SK-N-SH treated with all-trans-retinoic acid at 6 μM for 48 hours (cell line): Measurements from ENCODE around the gene C3orf22.

ENCODE experiments used
- ATAC-seq: fragments of 200-7000 bp; cut with Tn5 transposase; 3 replicates; pipeline ENCODE4 v1.9.1; 2020; ENCODE audit warnings: mild to moderate bottlenecking, moderate library complexity
- ARNTL ChIP-seq: fragments of 450-650 bp; formaldehyde crosslinking; IDR thresholded peaks from 2 replicates; pipeline ENCODE4 v1.5.0; 2020; ENCODE audit warnings: low read depth, mild to moderate bottlenecking, moderate library complexity, borderline replicate concordance
- BACH2 ChIP-seq: fragments of 250-450 bp; sonication (Bioruptor Pico); IDR thresholded peaks from 2 replicates; pipeline ENCODE4 v1.9.0; 2021; ENCODE audit warnings: mild to moderate bottlenecking, borderline replicate concordance
- CREB5 ChIP-seq: fragments of 250-450 bp; sonication (Bioruptor Pico); IDR thresholded peaks from 2 replicates; pipeline ENCODE4 v1.5.1; 2020; ENCODE audit warnings: low read depth, mild to moderate bottlenecking, moderate library complexity
- CSDC2 ChIP-seq: fragments of 250-450 bp; sonication (Bioruptor Pico); IDR thresholded peaks from 2 replicates; pipeline ENCODE4 v1.5.0; 2020; ENCODE audit warnings: mild to moderate bottlenecking, moderate library complexity
- CSRNP3 ChIP-seq: fragments of 250-450 bp; sonication (Bioruptor Pico); IDR thresholded peaks from 2 replicates; pipeline ENCODE4 v1.5.1; 2021; ENCODE audit warnings: mild to moderate bottlenecking, moderate library complexity
- ESRRG ChIP-seq: fragments of 250-450 bp; sonication (Bioruptor Pico); IDR thresholded peaks from 2 replicates; pipeline ENCODE4 v1.6.1; 2021; ENCODE audit warnings: mild to moderate bottlenecking
- ISL1 ChIP-seq: fragments of 250-450 bp; sonication (Bioruptor Pico); IDR thresholded peaks from 2 replicates; pipeline ENCODE4 v2.1.2; 2022; ENCODE audit warnings: mild to moderate bottlenecking, moderate library complexity
- PATZ1 ChIP-seq: fragments of 250-450 bp; sonication (Bioruptor Pico); IDR thresholded peaks from 2 replicates; pipeline ENCODE4 v1.8.0; 2020; ENCODE audit warnings: mild to moderate bottlenecking, moderate library complexity, borderline replicate concordance
- POU6F1 ChIP-seq: fragments of 250-450 bp; sonication (Bioruptor Pico); IDR thresholded peaks from 2 replicates; pipeline ENCODE4 v1.8.0; 2021; ENCODE audit warnings: low read depth, mild to moderate bottlenecking, moderate library complexity, borderline replicate concordance
- PPARA ChIP-seq: fragments of 250-450 bp; sonication (Bioruptor Pico); IDR thresholded peaks from 2 replicates; pipeline ENCODE4 v1.5.0; 2020; ENCODE audit warnings: mild to moderate bottlenecking, borderline replicate concordance
- RARB ChIP-seq: fragments of 250-450 bp; sonication (Bioruptor Pico); IDR thresholded peaks from 2 replicates; pipeline ENCODE4 v1.8.0; 2021; ENCODE audit warnings: mild to moderate bottlenecking, moderate library complexity
- SNAI2 ChIP-seq: fragments of 250-450 bp; sonication (Bioruptor Pico); IDR thresholded peaks from 2 replicates; pipeline ENCODE4 v1.5.0; 2020; ENCODE audit warnings: mild to moderate bottlenecking, moderate library complexity
- TCF4 ChIP-seq: fragments of 250-450 bp; sonication (Bioruptor Pico); IDR thresholded peaks from 2 replicates; pipeline ENCODE4 v1.8.0; 2021; ENCODE audit warnings: mild to moderate bottlenecking, moderate library complexity, borderline replicate concordance
- ZC3H10 ChIP-seq: fragments of 250-450 bp; sonication (Bioruptor Pico); IDR thresholded peaks from 2 replicates; pipeline ENCODE4 v1.5.1; 2021; ENCODE audit warnings: mild to moderate bottlenecking, moderate library complexity
- ZFP3 ChIP-seq: fragments of 250-450 bp; sonication (Bioruptor Pico); IDR thresholded peaks from 2 replicates; pipeline ENCODE4 v1.5.0; 2020; ENCODE audit warnings: mild to moderate bottlenecking, moderate library complexity
- ZNF565 ChIP-seq: fragments of 450-650 bp; formaldehyde crosslinking; conservative IDR thresholded peaks from 2 replicates; pipeline ENCODE4 v1.5.0; 2020; ENCODE audit warnings: low read depth, mild to moderate bottlenecking, moderate library complexity
- ZNF70 ChIP-seq: fragments of 450-650 bp; formaldehyde crosslinking; IDR thresholded peaks from 2 replicates; pipeline ENCODE4 v1.5.0; 2020; ENCODE audit warnings: mild to moderate bottlenecking, moderate library complexity
- ZNF8 ChIP-seq: fragments of 450-650 bp; formaldehyde crosslinking; IDR thresholded peaks from 2 replicates; pipeline ENCODE4 v1.5.0; 2020; ENCODE audit warnings: mild to moderate bottlenecking, moderate library complexity

Gene C3orf22

GRCh38 chr3:126578702-126579101, 20.0 kb upstream of the C3orf22 start:
- TF ChIP-seq PATZ1 (CRISPR knock-in tag): no peak
- TF ChIP-seq RARB (CRISPR knock-in tag): no peak
- TF ChIP-seq SNAI2 (CRISPR knock-in tag): no peak
- TF ChIP-seq TCF4: no peak
- TF ChIP-seq CSDC2 (CRISPR knock-in tag): no peak
- TF ChIP-seq ZNF70 (CRISPR knock-in tag): no peak
- ATAC-seq: no peak

- no peak for ATAC-seq
- no peak for TF ChIP-seq SNAI2 (CRISPR knock-in tag)
- TF ChIP-seq ESRRG (CRISPR knock-in tag): no peak
- TF ChIP-seq ZNF565 (CRISPR knock-in tag): no peak
- TF ChIP-seq PATZ1 (CRISPR knock-in tag): no peak
- no peak for TF ChIP-seq CREB5 (CRISPR knock-in tag)
Measured at GRCh38 chr3:126577261-126577660, 18.5 kb upstream of the C3orf22 start.

- TF ChIP-seq ZNF565 (CRISPR knock-in tag): no peak
- no peak for TF ChIP-seq ZNF70 (CRISPR knock-in tag)
- TF ChIP-seq POU6F1: no peak
- TF ChIP-seq PPARA (CRISPR knock-in tag): no peak
- no peak for TF ChIP-seq ESRRG (CRISPR knock-in tag)
- TF ChIP-seq CSDC2 (CRISPR knock-in tag): no peak
- TF ChIP-seq ZNF8 (CRISPR knock-in tag): no peak
- no peak for TF ChIP-seq CSRNP3 (CRISPR knock-in tag)
- TF ChIP-seq ZFP3 (CRISPR knock-in tag): no peak
- no peak for TF ChIP-seq BACH2
- TF ChIP-seq CREB5 (CRISPR knock-in tag): no peak
- no peak for ATAC-seq
Measured at GRCh38 chr3:126573492-126574117, 14.9 kb upstream of the C3orf22 start.

- ATAC-seq: no peak
Measured at GRCh38 chr3:126571078-126571477, 12.3 kb upstream of the C3orf22 start.

More at GRCh38 chr3:126571078-126571477, 12.3 kb upstream of the C3orf22 start:
- TF ChIP-seq POU6F1 (no peak), PATZ1 (CRISPR knock-in tag) (no peak), ZC3H10 (CRISPR knock-in tag) (no peak), ARNTL (CRISPR knock-in tag) (no peak), RARB (CRISPR knock-in tag) (no peak), TCF4 (no peak), ISL1 (no peak)
- TF ChIP-seq, all 23 proteins: peak for 0
